Upper lobe of right lung (tissue), 1 donor: ENCODE data around the gene IL18BP. TPM values are rescaled to one million over a fixed set of nuclear protein-coding genes. Genes with fewer than 3 reads are reported as not detected.

Source experiments
- ATAC-seq: fragments of 200-7000 bp; cut with Tn5 transposase; one replicate; pipeline ENCODE4 v1.9.1; 2020; ENCODE audit warnings: mild to moderate bottlenecking, moderate library complexity
- DNase-seq: peaks from one replicate; pipeline ENCODE4 v3.0.0-alpha.2; 2020
- H3K27ac ChIP-seq: fragments of 200-600 bp; one replicate; pipeline ENCODE4 v1.8.0; 2022
- H3K27me3 ChIP-seq: fragments of 200-600 bp; one replicate; pipeline ENCODE4 v1.8.0; 2022; ENCODE audit warnings: mild to moderate bottlenecking
- H3K36me3 ChIP-seq: fragments of 200-600 bp; one replicate; pipeline ENCODE4 v1.8.0; 2022
- H3K4me1 ChIP-seq: fragments of 200-600 bp; one replicate; pipeline ENCODE4 v1.8.0; 2022
- H3K4me3 ChIP-seq: fragments of 200-600 bp; one replicate; pipeline ENCODE4 v1.8.0; 2022; ENCODE audit warnings: mild to moderate bottlenecking
- H3K9me3 ChIP-seq: fragments of 200-600 bp; one replicate; pipeline ENCODE4 v1.8.0; 2022
- CTCF ChIP-seq: fragments of 200-600 bp; IDR thresholded peaks from one replicate; pipeline ENCODE4 v1.8.0; 2022; ENCODE audit warnings: antibody characterized with exemption
- intact Hi-C: fragments of 100-400 bp; cut with DNase I; formaldehyde crosslinking; loops from one replicate; pipeline ENCODE4 v1.11.0; 2022
- total RNA-seq: library from RNA; stranded (reverse); fragmentation: NEBNext Ultra II Directional; extraction: Animal tissue kit (Norgen Biotek cat#: 25700); gene quantifications from one replicate; pipeline ENCODE4 v1.2.1, GENCODE V29; 2021
- donor health status: DM: no; HTN: yes; CAD: no; lungs with severe emphysema.

Gene IL18BP
- total RNA-seq, 1 donor from 2014 or later, result 21.5 TPM

GRCh38 chr11:72038491-72038890 is 39.8 kb downstream of the IL18BP start:
- peaks cover 54% of the 10 kb centered on the region for H3K4me1 ChIP-seq
- no peak for DNase-seq

GRCh38 chr11:72039031-72039855 is 40.5 kb downstream of the IL18BP start:
- ATAC-seq, result peak; percentile 52
- Histone ChIP-seq H3K27me3 (no peaks in the 10 kb centered on the region), H3K36me3 (peaks cover 16% of the 10 kb centered on the region), H3K27ac (peak overlapping the region; percentile 98), H3K4me1 (peaks cover 52% of the 10 kb centered on the region), H3K9me3 (no peaks in the 10 kb centered on the region), H3K4me3 (peak overlapping the region; percentile 68)
- intact Hi-C loops, result no loop called here
- DNase-seq, result peak; percentile 82
- no peak for TF ChIP-seq CTCF

More at GRCh38 chr11:72038491-72038890, 39.8 kb downstream of the IL18BP start:
- Histone ChIP-seq H3K4me3 (peak overlapping the region; percentile 68), H3K27me3 (no peaks in the 10 kb centered on the region), H3K9me3 (no peaks in the 10 kb centered on the region), H3K27ac (peak overlapping the region; percentile 98), H3K36me3 (peaks cover 24% of the 10 kb centered on the region)
- intact Hi-C loops, result no loop called here
- ATAC-seq, result peak; percentile 9
- TF ChIP-seq CTCF, result no peak

- intact Hi-C loops, result no loop called here
- H3K4me1 ChIP-seq, result peaks cover 48% of the 10 kb centered on the region
- peak overlapping the region; percentile 68 for H3K4me3 ChIP-seq
- TF ChIP-seq CTCF, result no peak
- H3K27ac ChIP-seq, result peak overlapping the region; percentile 98
- H3K36me3 ChIP-seq, result peaks cover 9% of the 10 kb centered on the region
- no peaks in the 10 kb centered on the region for H3K9me3 ChIP-seq
- ATAC-seq (no peak), DNase-seq (no peak)
- no peaks in the 10 kb centered on the region for H3K27me3 ChIP-seq
These were observed 41.2 kb downstream of the IL18BP start for GRCh38 chr11:72039856-72040401.

GRCh38 chr11:72040491-72041363 is 42.0 kb downstream of the IL18BP start:
- intact Hi-C loops, result no loop called here
- ATAC-seq, result peak; percentile 88
- Histone ChIP-seq H3K27me3 (no peaks in the 10 kb centered on the region), H3K4me3 (peak overlapping the region; percentile 68), H3K36me3 (peaks cover 1% of the 10 kb centered on the region), H3K9me3 (no peaks in the 10 kb centered on the region), H3K4me1 (peaks cover 54% of the 10 kb centered on the region), H3K27ac (peak overlapping the region; percentile 98)
- peak; percentile 96 for DNase-seq
- no peak for TF ChIP-seq CTCF

GRCh38 chr11:72041364-72042063 is 42.8 kb downstream of the IL18BP start:
- ATAC-seq, result peak; percentile 80
- intact Hi-C loops, result no loop called here
- no peak for TF ChIP-seq CTCF
- Histone ChIP-seq H3K4me3 (peak overlapping the region; percentile 68), H3K9me3 (no peaks in the 10 kb centered on the region), H3K4me1 (peaks cover 50% of the 10 kb centered on the region), H3K36me3 (no peaks in the 10 kb centered on the region), H3K27me3 (no peaks in the 10 kb centered on the region), H3K27ac (peak overlapping the region; percentile 98)
- DNase-seq, result peak; percentile 84
